ENCODE data around the gene OPHN1. TPM values are rescaled to one million over a fixed set of nuclear protein-coding genes. Genes with fewer than 3 reads are reported as not detected.

The OPHN1 gene
- total RNA-seq, 1 experiment from 2014 or later = 4.0 TPM

DNA sequence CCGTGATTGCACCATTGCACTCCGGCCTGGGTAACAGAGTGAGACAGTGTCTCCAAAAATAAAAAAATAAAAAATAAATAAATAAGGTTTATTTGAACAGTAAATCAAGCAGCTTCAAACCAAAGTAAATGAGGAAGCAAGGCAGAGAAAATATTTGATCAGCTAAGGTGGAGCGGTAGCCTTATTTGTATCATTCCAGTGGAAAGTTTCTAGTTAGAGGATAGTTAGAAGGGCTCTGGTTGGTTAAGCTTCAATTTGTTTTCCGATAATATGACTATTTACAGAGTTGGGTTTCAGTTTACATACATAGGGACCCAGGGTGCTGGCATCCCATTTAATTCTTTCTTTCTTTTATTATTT lies 21.8 kb upstream of the OPHN1 start:
- H3K27me3 Mint-ChIP-seq (ENCODE audit: insufficient read depth, unreplicated experiment) = peaks cover 7% of the 10 kb centered on the region
- ChIA-PET CTCF (interaction anchor here (0.6 to 1.4 kb wide), 2 partner anchors 23 to 36 kb away, joined by 3 to 5 read pairs; no protein-coding TSS in a partner anchor), POLR2A (no interaction called here)
- no peak for DNase-seq (ENCODE audit: unreplicated experiment)
- TF ChIP-seq, protein P1, sequence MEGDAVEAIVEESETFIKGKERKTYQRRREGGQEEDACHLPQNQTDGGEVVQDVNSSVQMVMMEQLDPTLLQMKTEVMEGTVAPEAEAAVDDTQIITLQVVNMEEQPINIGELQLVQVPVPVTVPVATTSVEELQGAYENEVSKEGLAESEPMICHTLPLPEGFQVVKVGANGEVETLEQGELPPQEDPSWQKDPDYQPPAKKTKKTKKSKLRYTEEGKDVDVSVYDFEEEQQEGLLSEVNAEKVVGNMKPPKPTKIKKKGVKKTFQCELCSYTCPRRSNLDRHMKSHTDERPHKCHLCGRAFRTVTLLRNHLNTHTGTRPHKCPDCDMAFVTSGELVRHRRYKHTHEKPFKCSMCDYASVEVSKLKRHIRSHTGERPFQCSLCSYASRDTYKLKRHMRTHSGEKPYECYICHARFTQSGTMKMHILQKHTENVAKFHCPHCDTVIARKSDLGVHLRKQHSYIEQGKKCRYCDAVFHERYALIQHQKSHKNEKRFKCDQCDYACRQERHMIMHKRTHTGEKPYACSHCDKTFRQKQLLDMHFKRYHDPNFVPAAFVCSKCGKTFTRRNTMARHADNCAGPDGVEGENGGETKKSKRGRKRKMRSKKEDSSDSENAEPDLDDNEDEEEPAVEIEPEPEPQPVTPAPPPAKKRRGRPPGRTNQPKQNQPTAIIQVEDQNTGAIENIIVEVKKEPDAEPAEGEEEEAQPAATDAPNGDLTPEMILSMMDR (IDR thresholded peaks at IDR 0.05; ENCODE audit: unreplicated experiment) = no peak
- no peaks in the 10 kb centered on the region for H3K4me1 Mint-ChIP-seq (ENCODE audit: insufficient read depth, unreplicated experiment)
- no TSS peak for BruUV-seq (replicated peaks)
- no peaks in the 10 kb centered on the region for H3K9me3 Mint-ChIP-seq (ENCODE audit: unreplicated experiment)
- H3K4me3 Mint-ChIP-seq (ENCODE audit: unreplicated experiment) = no peak overlapping the region
- intact Hi-C loops (cut with micrococcal nuclease) = no loop called here
- no peaks in the 10 kb centered on the region for H3K36me3 Mint-ChIP-seq (ENCODE audit: insufficient read depth, unreplicated experiment)
- no peak overlapping the region for H3K27ac Mint-ChIP-seq (ENCODE audit: low read depth, unreplicated experiment)

- no TSS peak for BruUV-seq (replicated peaks)
- ChIA-PET CTCF (interaction anchor here (1.4 kb wide), 1 partner anchor 23 kb away, joined by 5 read pairs; no protein-coding TSS in a partner anchor), POLR2A (no interaction called here)
- H3K27me3 Mint-ChIP-seq (ENCODE audit: insufficient read depth, unreplicated experiment) = peaks cover 1% of the 10 kb centered on the region
- no peak overlapping the region for H3K27ac Mint-ChIP-seq (ENCODE audit: low read depth, unreplicated experiment)
- TF ChIP-seq, protein P1 (IDR thresholded peaks at IDR 0.05; ENCODE audit: unreplicated experiment) = no peak
- DNase-seq (ENCODE audit: unreplicated experiment) = no peak
- H3K4me3 Mint-ChIP-seq (ENCODE audit: unreplicated experiment) = no peak overlapping the region
- H3K9me3 Mint-ChIP-seq (ENCODE audit: unreplicated experiment) = no peaks in the 10 kb centered on the region
- no peaks in the 10 kb centered on the region for H3K4me1 Mint-ChIP-seq (ENCODE audit: insufficient read depth, unreplicated experiment)
- H3K36me3 Mint-ChIP-seq (ENCODE audit: insufficient read depth, unreplicated experiment) = no peaks in the 10 kb centered on the region
- intact Hi-C loops (cut with micrococcal nuclease) = no loop called here
These were observed 21.3 kb upstream of the OPHN1 start for GRCh38 chrX:68454476-68455150.

- intact Hi-C loops (cut with micrococcal nuclease) = no loop called here
- no peaks in the 10 kb centered on the region for H3K36me3 Mint-ChIP-seq (ENCODE audit: insufficient read depth, unreplicated experiment)
- TF ChIP-seq, protein P1 (IDR thresholded peaks at IDR 0.05; ENCODE audit: unreplicated experiment) = no peak
- no peak overlapping the region for H3K27ac Mint-ChIP-seq (ENCODE audit: low read depth, unreplicated experiment)
- no peak overlapping the region for H3K4me3 Mint-ChIP-seq (ENCODE audit: unreplicated experiment)
- no peaks in the 10 kb centered on the region for H3K4me1 Mint-ChIP-seq (ENCODE audit: insufficient read depth, unreplicated experiment)
- DNase-seq (ENCODE audit: unreplicated experiment) = no peak
- POLR2A ChIA-PET = no interaction called here
- BruUV-seq (replicated peaks) = no TSS peak
- no peaks in the 10 kb centered on the region for H3K9me3 Mint-ChIP-seq (ENCODE audit: unreplicated experiment)
- CTCF ChIA-PET = no interaction called here
- no peaks in the 10 kb centered on the region for H3K27me3 Mint-ChIP-seq (ENCODE audit: insufficient read depth, unreplicated experiment)
These were observed 18.4 kb upstream of the OPHN1 start for GRCh38 chrX:68451720-68452119.

DNA sequence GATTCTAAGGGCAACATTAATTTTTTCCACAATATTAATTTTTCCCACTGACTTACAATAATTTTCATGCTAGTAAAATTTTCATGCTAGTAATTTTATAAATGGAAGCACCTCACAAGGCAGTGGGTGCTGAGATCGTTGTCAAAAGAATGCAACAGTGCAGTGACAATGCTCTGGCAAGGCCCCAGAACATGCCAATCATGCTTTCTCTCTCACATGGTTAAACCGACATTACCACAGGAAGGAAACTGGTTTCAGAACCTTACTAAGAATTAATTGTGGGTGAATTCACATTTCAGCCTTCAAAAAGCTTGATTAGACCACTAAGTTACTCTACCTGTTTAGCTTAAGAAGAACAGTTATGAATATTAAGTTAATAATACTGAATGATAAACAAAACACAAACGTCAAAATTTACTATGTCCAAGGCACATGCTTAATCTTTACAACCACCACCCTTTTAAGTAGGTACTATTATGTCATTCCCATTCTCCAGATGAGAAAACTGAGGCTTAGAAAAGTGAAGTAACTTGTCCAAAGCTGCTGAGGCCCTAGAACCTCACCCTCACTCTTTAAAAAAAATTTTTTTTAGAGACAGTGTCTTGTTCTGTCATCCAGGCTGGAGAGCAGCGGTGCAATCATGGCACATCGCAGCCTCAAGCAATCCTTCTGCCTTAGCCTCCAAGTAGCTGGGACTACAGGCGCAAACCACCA lies 10.0 kb upstream of the OPHN1 start:
- Mint-ChIP-seq H3K9me3 (ENCODE audit: unreplicated experiment) (no peaks in the 10 kb centered on the region), H3K4me3 (ENCODE audit: unreplicated experiment) (no peak overlapping the region), H3K4me1 (ENCODE audit: insufficient read depth, unreplicated experiment) (peaks cover 7% of the 10 kb centered on the region), H3K27ac (ENCODE audit: low read depth, unreplicated experiment) (no peak overlapping the region), H3K27me3 (ENCODE audit: insufficient read depth, unreplicated experiment) (no peaks in the 10 kb centered on the region), H3K36me3 (ENCODE audit: insufficient read depth, unreplicated experiment) (no peaks in the 10 kb centered on the region)
- TF ChIP-seq, protein P1 (IDR thresholded peaks at IDR 0.05; ENCODE audit: unreplicated experiment) = no peak
- intact Hi-C loops (cut with micrococcal nuclease) = no loop called here
- ChIA-PET CTCF (interaction anchor here (1.0 kb wide), 1 partner anchor 111 kb away, joined by 3 read pairs; no protein-coding TSS in a partner anchor), POLR2A (interaction anchor here (1.0 kb wide), 1 partner anchor 10 kb away, joined by 3 read pairs; the partner anchor contains the start of gene OPHN1)
- no peak for DNase-seq (ENCODE audit: unreplicated experiment)
- no TSS peak for BruUV-seq (replicated peaks)
